HG03280 (cell line): Measurements from ENCODE around the gene SNX10.

Experiments used
- ATAC-seq: cut with Tn5 transposase; IDR thresholded peaks from one replicate; pipeline ENCODE4 v1.9.1; 2021; ENCODE audit warnings: mild to moderate bottlenecking, moderate library complexity; ENCODE audit not compliant: unreplicated experiment

SNX10 gene

DNA sequence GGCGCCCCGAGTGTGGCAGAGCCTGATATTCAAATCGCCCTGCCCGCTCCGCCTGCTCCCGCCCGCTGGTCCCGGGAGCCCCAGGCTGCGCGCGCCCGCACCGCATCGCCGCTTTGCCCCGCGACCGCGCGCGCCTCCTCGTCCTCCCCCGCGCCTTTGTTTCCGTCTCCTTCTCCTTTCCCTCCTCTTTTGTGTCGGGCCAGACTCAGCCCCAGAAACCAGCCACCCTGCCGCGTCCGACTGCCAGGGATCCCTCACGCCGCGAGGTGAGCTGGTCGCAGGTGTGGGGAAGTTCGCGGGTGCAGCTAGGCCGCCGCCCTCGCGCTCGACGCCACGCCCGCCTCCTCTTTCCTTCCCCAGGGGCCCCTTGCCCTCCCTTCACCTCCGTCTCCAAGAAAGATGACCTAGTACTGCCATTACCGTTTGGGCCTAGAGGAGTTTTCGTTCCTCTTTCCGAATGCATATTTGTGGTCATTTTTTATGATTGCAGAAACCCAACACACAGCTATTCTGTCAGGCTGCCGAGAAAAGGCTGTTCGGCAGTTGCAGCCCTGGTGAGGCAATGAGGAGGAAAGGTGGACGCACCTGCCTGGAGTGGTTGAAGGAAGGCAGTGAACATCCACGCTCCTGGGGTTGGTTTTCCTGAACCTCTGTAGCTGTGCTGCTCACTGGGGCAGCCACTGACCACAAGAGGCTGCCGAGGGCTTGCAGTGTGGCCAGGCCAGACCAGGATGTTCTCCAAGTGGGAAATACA lies 107.3 kb downstream of the SNX10 start:
- ATAC-seq: peak; percentile 86

- no peak for ATAC-seq
These were observed 108.1 kb downstream of the SNX10 start for GRCh38 chr7:26399736-26400135.

- no peak for ATAC-seq
These were observed 112.0 kb downstream of the SNX10 start for GRCh38 chr7:26403640-26404039.

- no peak for ATAC-seq
These were observed 112.7 kb downstream of the SNX10 start for GRCh38 chr7:26404189-26404996.

- no peak for ATAC-seq
These were observed 114.8 kb downstream of the SNX10 start for GRCh38 chr7:26406433-26406832.

DNA sequence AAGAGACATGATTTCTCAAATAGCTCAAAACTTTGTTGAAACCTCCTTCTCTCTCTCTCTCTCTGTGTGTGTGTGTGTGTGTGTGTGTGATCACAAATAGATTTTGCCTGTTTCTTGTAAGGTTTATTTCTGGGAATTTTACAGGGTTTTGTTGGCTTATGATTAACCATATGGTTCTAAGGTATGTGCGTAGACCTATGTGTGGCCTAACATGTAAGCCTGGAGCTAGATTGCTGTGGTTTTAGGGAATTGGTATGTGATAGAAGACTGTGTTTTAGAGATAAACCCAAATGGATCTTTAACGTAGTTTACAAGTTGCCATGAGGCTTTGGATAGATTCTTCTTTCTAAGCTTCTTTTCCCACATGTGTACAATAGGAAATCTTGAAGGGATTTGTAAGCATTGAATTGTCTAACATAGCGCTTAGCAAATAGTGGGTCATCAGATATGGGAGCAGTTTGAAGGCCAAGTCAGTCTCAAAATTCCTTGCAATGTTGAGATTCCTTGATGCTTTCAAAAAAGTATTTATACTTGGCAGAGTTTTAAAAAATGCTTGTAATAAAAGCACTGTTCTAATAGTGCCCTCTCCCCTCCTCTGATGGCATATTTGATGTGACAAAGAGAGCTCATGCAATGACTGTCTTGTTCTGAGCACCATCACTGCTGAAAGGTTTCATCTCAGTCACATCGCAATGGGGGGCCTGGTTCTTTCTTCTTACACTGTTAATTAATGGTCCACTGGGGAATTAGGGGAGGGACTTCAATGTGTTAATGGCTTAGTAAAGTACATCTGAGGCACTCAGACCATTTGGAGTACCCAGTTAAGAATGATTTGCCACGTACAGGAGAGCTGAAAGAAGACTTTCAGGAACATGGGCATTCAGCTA lies 118.2 kb downstream of the SNX10 start:
- no peak for ATAC-seq

DNA sequence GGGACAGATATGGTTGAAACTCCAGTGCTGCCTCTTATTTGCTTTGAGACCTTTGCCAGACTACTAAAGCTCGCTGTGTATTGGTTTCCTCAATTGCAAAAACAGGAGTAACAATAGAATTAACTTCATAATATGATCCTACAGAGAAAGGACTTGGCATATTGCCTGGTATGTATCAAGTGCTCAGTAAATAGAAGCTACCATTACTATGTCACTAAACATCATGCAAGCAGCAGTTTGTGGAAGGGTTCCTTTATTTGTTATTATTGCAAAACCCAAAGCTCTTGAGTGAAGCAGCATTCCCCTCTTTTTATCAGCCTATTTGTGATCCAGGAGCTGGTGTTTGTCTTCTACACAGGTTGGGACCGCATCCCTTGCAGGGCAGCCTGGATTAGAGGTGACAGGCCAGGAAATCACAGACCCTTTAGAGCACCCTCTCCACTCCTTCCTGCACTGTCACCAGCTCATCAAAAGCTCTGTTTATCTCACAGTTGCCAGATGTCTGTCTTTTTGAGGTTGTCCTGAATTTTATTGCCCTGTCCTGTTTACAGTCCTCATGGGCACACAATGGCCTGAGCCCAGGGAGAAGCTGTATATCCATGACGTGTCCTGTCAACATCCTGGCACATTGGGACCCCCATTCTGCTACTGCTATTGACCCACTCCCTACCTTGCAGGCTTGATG lies 121.5 kb downstream of the SNX10 start:
- no peak for ATAC-seq

DNA sequence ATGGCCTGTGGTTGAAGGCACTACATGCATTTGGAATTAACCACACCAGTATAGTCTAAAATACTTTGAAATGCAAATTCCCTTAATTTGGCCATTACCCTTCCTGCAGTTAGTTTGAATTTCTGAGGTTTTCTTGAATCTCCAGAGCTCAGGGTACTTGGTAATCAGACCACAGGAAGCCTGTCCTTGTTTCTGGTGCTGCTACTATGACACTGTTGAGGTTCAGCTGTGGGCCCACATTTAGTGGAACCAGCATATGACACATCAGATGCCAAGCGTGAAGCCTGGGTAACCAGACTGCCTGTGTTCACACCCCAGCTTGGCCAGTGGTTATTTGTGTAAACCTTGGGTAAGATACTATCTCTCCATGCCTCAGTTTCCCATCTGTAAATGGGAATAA lies 124.3 kb downstream of the SNX10 start:
- no peak for ATAC-seq

GRCh38 chr7:26417911-26418413 lies 126.3 kb downstream of the SNX10 start:
- ATAC-seq: no peak

GRCh38 chr7:26419198-26419597 lies 127.5 kb downstream of the SNX10 start:
- ATAC-seq: no peak

GRCh38 chr7:26420422-26421019 lies 128.9 kb downstream of the SNX10 start:
- no peak for ATAC-seq

GRCh38 chr7:26422761-26423160 lies 131.1 kb downstream of the SNX10 start:
- ATAC-seq: no peak

DNA sequence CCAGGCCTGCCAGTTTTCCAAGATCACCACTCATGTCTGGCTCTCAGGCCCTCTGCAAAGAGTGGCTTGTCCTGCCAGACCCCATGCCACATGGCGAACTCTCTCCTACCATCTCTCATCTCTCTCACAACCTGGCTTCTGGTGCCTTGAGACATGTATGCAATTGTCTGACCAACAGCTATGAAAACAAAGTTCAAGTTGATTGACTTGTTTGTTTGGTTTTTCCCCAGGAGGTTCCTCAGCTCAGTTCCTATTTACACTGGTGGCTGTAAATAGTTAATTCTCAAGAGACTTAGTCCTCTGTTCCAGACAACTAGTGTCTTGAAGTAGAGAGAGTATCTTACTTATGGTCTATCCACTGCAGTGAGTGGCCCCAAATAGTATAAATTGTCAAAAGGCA lies 131.8 kb downstream of the SNX10 start:
- no peak for ATAC-seq
